ENCODE data around the gene LIMCH1.

- no peak for TF ChIP-seq GATA2 (IDR thresholded peaks at IDR 0.05; ENCODE audit: low read depth, low read length)
- no peak for TF ChIP-seq GATA3 (IDR thresholded peaks at IDR 0.05; ENCODE audit: low read depth, low read length)
Observed at GRCh38 chr4:41722181-41722580, 184.2 kb downstream of the LIMCH1 start.

Measured in SH-SY5Y (cell line).